Colonic mucosa (tissue), 4 donors: ENCODE results near the gene LRRC57. TPM values are rescaled to one million over a fixed set of nuclear protein-coding genes. Genes with fewer than 3 reads are reported as not detected.
A peak's percentile ranks its signal among the peaks of the same experiment; 100 is the strongest.

Experiments
- DNase-seq: peaks from one replicate; pipeline ENCODE4 v3.0.0-alpha.2; 2020
- H3K27ac ChIP-seq: fragments of 200-600 bp; one replicate; pipeline ENCODE4 v1.8.0; 2021
- H3K27me3 ChIP-seq: fragments of 200-600 bp; one replicate; pipeline ENCODE4 v1.8.0; 2021
- H3K36me3 ChIP-seq: fragments of 200-600 bp; one replicate; pipeline ENCODE4 v1.8.0; 2021
- H3K4me1 ChIP-seq: fragments of 200-600 bp; one replicate; pipeline ENCODE4 v1.8.0; 2021; ENCODE audit warnings: mild to moderate bottlenecking
- H3K4me3 ChIP-seq: fragments of 200-600 bp; one replicate; pipeline ENCODE4 v1.8.0; 2021
- H3K9ac ChIP-seq, 2 donors: one replicate each; pipeline ENCODE4 v1.7.0; 2013; ENCODE audit warnings: control low read depth in 2 of 2, low read depth in 2 of 2, low read length in 2 of 2
- H3K9me3 ChIP-seq: fragments of 200-600 bp; one replicate; pipeline ENCODE4 v1.8.0; 2021
- CTCF ChIP-seq: fragments of 200-600 bp; IDR thresholded peaks from one replicate; pipeline ENCODE4 v1.8.0; 2022; ENCODE audit warnings: antibody characterized with exemption, mild to moderate bottlenecking
- intact Hi-C: fragments of 100-400 bp; cut with DNase I; formaldehyde crosslinking; loops from one replicate; pipeline ENCODE4 v1.14.1; 2022
- total RNA-seq, 2 donors: library from RNA; stranded (reverse); fragmentation: NEBNext Ultra II Directional in 1 of 2; extraction: Animal tissue kit (Norgen Biotek cat#: 25700) in 1 of 2; gene quantifications; one replicate each; pipeline ENCODE4 v1.2.1, GENCODE V29; 2021
- donor health status: healthy.
- donor health status: DM: no; HTN: no; CAD: no.
- donor health status: DM: no; HTN: no; CAD: no.

The LRRC57 gene
- total RNA-seq, 2 donors from 2014 or later, result 31.0 to 34.7 TPM

- intact Hi-C loops, result no loop called here
- DNase-seq, result peak; percentile 30
- Histone ChIP-seq H3K4me1 (peaks cover 6% of the 10 kb centered on the region), H3K4me3 (no peak overlapping the region), H3K36me3 (no peaks in the 10 kb centered on the region), H3K27me3 (no peaks in the 10 kb centered on the region), H3K9me3 (no peaks in the 10 kb centered on the region), H3K27ac (peak overlapping the region; percentile 17), H3K9ac (no peak overlapping the region)
- peak; percentile 27 for TF ChIP-seq CTCF
These were observed 42.8 kb upstream of the LRRC57 start for GRCh38 chr15:42591238-42591934.

GRCh38 chr15:42590619-42591237 is 42.1 kb upstream of the LRRC57 start:
- Histone ChIP-seq H3K4me1 (peaks cover 6% of the 10 kb centered on the region), H3K9me3 (no peaks in the 10 kb centered on the region), H3K36me3 (no peaks in the 10 kb centered on the region), H3K27ac (no peak overlapping the region), H3K27me3 (no peaks in the 10 kb centered on the region), H3K4me3 (no peak overlapping the region), H3K9ac (no peak overlapping the region)
- DNase-seq, result no peak
- TF ChIP-seq CTCF, result no peak
- intact Hi-C loops, result no loop called here

- peak overlapping the region in 1 of 2 donors; percentile 9 for H3K9ac ChIP-seq
- no peak overlapping the region for H3K27ac ChIP-seq
- TF ChIP-seq CTCF, result no peak
- no peaks in the 10 kb centered on the region for H3K36me3 ChIP-seq
- no peak overlapping the region for H3K4me3 ChIP-seq
- no peaks in the 10 kb centered on the region for H3K9me3 ChIP-seq
- H3K4me1 ChIP-seq, result peaks cover 3% of the 10 kb centered on the region
- intact Hi-C loops, result no loop called here
- no peak for DNase-seq
- no peaks in the 10 kb centered on the region for H3K27me3 ChIP-seq
These were observed 35.6 kb upstream of the LRRC57 start for GRCh38 chr15:42584031-42584765.

GRCh38 chr15:42582569-42583375 is 34.2 kb upstream of the LRRC57 start:
- no peak for DNase-seq
- H3K27ac ChIP-seq, result peak overlapping the region; percentile 8
- TF ChIP-seq CTCF, result no peak
- no peaks in the 10 kb centered on the region for H3K36me3 ChIP-seq
- H3K9me3 ChIP-seq, result no peaks in the 10 kb centered on the region
- peaks cover 3% of the 10 kb centered on the region for H3K4me1 ChIP-seq
- no peaks in the 10 kb centered on the region for H3K27me3 ChIP-seq
- H3K9ac ChIP-seq, result no peak overlapping the region
- intact Hi-C loops, result no loop called here
- H3K4me3 ChIP-seq, result no peak overlapping the region

GRCh38 chr15:42581272-42581730 is 32.7 kb upstream of the LRRC57 start:
- H3K4me1 ChIP-seq, result peaks cover 3% of the 10 kb centered on the region
- H3K27ac ChIP-seq, result peak overlapping the region; percentile 43
- no peak for TF ChIP-seq CTCF
- intact Hi-C loops, result no loop called here
- no peaks in the 10 kb centered on the region for H3K27me3 ChIP-seq
- H3K9ac ChIP-seq, result peak overlapping the region; percentile 32 to 73
- H3K4me3 ChIP-seq, result peak overlapping the region; percentile 38
- H3K9me3 ChIP-seq, result no peaks in the 10 kb centered on the region
- DNase-seq, result peak; percentile 87
- no peaks in the 10 kb centered on the region for H3K36me3 ChIP-seq
